GM08714 (cell line): Measurements from ENCODE around the gene C2CD4B.

Experiments used
- H3K4me3 ChIP-seq: fragments of 200-500 bp; sonication (Bioruptor generic); 2 replicates; pipeline ENCODE4 v1.5.1; 2014; ENCODE audit warnings: mild to moderate bottlenecking, low read length, inconsistent platforms
- ZNF274 ChIP-seq: IDR thresholded peaks from 2 replicates; pipeline ENCODE4 v1.6.1; 2012; ENCODE audit warnings: mild to moderate bottlenecking, low read depth, low read length

C2CD4B gene, protein sequence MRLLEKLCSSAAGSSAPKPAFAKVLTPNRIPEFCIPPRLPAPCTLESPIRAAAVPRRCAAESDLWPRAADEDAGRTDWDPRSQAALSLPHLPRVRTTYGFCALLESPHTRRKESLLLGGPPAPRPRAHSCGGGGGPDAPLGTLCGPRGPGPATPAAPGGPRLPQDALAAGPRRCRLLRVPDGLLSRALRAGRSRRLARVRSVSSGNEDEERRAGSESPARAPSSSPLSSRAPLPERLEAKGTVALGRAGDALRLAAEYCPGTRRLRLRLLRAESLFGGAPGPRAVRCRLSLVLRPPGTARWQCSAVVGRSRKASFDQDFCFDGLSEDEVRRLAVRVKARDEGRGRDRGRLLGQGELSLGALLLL

DNA sequence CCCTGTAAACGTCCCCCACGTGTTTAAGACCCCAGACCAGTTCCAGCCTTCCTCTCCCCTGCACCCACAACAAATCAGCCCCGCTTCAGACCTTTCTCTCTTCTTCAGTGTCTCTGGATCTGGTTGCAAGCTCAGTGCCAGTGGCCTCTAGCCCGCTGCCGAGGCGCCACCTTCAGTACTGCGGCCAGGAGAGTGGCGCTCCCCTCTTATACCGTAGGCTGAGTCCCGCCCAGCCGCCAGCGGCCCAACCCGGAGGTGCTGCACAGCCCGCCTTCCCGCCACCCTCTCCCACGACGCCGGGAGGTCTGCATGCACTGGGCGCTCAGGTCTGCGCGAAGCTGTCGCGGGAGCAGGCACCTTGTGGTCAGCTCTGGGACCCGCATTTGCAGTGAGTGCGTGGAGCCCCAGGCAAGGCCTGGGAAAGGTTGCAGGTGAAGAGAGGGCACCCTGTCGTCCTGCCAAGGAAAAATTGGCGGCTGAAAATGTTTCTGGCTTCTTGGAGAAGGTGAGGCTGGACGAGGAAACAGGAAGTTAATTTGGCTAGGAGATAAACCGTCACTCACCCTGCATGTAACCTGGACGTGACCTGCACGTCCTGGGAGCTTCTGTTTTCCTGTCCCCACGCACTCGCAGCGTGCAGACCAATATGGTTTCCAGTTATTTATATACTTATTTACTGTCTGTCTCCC is at the start of gene C2CD4B:
Gene C2CD4B (minus strand): TSS at position 182 of the 689 bp plus-strand sequence. CDS start 301 bp downstream, outside the sequence.
- TF ChIP-seq ZNF274: no peak
- H3K4me3 ChIP-seq: no peak within 1 kb of the TSS; the same call in 1 of the 2 replicates

DNA sequence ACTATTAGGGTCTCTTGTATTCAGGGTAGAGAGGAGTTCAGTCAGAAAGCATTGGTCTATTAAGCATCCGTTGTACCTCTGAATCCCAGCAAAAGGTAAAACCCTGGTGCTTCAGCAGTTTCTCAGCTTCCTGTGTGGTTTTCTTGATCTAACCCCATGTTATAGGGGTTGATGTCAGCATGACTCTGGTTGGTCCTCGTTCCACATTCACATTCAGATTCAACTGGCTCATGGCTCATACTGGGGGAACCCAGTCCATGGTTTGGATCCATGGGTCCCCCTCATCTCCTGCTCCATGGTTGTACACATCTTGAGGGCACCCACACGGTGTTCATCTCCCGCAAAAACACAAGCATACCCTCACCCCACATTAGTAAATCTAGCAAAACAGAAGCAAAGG is 47.7 kb upstream of the C2CD4B start:
- TF ChIP-seq ZNF274: no peak
- no peak overlapping the region for H3K4me3 ChIP-seq

DNA sequence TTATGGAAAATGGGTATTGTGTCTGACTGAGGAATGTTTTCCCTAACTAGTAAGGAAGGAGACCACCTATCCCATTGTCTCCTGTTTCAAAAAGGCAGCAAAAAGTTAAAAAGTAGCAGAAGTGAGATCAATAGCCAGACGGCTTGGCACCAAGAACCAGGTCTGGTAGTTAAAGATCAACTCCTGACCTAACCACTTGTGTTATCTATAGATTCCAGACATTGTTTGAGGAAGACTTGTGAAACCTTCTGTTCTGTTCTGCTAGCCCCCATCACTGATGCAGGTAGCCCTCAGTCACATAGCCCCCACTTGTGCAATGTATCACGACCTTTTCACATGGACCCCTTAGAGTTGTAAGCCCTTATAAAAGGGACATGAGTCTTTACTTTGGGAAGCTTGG is 46.3 kb upstream of the C2CD4B start:
- TF ChIP-seq ZNF274: no peak

DNA sequence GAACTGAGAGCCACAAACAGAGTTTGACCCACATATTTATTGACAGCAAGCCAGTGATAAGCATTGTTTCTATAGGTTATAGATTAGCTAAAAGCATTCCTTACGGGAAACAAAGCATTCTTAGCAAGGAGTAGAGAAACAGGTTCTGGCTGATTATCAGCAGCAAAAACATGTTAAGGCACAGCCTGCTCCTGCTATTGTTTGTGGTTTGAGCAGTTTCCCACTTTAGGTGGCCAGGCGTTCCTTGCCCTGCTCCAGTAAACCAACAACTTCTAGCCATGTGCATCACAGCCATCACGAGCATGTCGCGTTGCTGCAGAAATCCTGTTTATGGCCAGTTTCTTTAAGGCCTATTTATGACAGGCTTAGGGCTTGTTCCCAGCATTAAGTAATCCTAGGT is 44.7 kb upstream of the C2CD4B start:
- TF ChIP-seq ZNF274: no peak
- no peak overlapping the region for H3K4me3 ChIP-seq

More for the DNA sequence above, 46.3 kb upstream of the C2CD4B start:
- H3K4me3 ChIP-seq: no peak overlapping the region

DNA sequence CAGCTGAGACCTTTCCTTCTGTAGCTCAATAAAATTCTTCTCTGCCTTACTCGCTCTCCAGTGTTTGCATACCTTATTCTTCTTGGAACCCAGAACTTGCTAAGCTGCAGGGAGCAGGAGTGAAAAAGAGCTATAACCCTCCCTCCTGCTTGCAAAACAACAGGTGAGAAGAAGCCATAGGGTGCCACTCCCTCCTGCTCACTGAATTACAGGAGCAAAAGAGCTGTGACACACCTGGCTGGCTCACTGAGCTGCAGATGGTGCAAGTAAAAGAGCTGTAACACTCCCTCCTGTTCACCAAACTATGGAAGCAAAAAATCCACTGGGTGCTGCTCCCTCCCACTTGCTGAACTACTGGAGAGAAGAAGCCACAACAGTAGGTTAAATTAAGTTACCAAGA is 44.2 kb upstream of the C2CD4B start:
- no peak for TF ChIP-seq ZNF274
- H3K4me3 ChIP-seq: no peak overlapping the region

DNA sequence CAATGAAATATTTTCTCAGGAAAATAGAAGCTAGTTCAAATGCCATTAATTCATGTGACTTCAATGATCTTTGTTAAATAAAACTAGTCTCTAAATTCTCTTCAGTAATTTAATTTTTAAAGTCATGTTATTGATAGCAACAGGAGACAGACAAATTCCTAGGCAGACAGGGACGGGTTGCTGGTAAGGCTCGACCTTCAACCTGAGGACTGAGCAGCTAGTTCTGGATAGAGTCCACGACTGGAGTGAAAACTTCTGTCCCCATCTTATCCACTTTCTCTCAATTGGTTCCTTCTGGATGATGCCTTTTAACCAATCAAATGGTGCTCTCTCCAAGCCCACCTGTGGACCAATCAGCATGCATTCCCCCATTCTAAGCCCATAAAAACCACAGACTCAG is 43.8 kb upstream of the C2CD4B start:
- no peak for TF ChIP-seq ZNF274

DNA sequence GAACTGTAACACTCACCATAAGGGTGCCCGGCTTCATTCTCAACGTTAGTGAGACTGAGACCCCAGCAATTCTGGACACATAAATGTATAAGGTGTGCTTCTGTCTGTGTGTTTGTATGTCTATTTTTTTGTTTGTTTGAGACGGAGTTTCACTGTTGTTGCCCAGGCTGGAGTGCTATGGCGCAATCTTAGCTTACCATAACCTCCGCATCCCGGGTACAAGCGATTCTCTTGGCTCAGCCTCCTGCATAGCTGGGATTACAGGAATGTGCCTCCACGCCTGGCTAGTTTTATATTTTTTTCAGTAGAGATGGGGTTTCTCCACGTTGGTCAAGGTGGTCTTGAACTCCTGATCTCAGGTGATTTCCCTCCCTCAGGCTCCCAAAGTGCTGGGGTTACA is 43.3 kb upstream of the C2CD4B start:
- H3K4me3 ChIP-seq: no peak overlapping the region
- no peak for TF ChIP-seq ZNF274

More for the DNA sequence above, 43.8 kb upstream of the C2CD4B start:
- no peak overlapping the region for H3K4me3 ChIP-seq

DNA sequence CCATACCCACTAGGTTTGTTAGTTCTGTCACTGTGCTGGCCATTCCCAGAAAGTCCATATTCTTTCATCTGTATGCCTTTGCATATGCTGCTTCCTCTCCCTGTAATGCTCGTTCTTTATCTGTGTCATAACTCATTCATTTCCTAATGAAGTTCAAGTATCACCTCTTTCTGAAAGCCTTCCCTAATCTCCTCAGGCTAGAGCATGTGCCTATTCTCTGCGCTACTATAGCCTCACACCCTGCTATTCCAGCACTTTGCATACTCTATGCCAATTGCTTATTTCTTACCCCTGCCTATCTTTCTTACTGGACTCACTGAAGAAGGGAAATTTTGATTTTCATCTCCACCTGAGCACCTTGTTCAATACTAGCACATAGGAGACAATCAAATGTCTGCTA is 25.6 kb upstream of the C2CD4B start:
- H3K4me3 ChIP-seq: no peak overlapping the region
- TF ChIP-seq ZNF274: no peak

DNA sequence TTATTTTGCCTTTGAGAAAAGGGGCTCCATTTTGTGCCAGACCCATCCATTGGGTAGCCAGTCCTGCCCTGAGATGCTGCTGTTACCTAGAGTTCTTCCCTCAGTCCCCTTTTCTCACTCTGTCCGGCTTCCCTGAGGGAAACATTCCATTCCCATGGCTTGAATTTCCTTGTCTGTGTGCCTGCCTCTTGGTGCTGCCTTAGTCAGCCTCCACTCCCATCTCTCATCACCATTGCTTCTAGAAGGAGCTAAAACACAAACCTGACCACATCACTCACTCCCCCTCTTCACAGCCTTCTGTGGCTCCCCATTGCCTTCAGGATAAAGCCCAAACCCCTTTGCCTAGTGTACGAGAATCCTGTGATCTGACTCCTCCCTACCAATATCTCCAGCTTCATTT is 25.2 kb upstream of the C2CD4B start:
- no peak overlapping the region for H3K4me3 ChIP-seq
- no peak for TF ChIP-seq ZNF274

DNA sequence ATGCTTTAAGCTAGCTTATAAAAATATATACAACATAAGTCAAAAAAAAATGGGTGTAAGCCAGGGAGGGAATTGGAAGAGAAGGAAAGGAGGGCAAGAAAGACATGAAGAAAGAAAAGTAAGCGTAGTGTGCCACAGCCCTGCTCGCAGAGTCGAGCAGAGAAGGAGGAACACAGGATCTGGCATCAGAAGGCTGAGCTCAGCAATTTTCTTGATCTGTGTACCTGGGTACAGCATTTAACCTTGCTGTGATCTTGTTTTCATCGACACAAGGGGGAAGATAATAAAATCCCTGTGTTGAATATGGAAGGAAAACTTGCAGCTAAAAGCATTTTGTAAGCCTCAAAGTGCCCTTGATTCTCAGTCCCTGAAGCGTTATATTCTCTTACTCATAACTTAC is 23.7 kb upstream of the C2CD4B start:
- TF ChIP-seq ZNF274: no peak
- H3K4me3 ChIP-seq: no peak overlapping the region

DNA sequence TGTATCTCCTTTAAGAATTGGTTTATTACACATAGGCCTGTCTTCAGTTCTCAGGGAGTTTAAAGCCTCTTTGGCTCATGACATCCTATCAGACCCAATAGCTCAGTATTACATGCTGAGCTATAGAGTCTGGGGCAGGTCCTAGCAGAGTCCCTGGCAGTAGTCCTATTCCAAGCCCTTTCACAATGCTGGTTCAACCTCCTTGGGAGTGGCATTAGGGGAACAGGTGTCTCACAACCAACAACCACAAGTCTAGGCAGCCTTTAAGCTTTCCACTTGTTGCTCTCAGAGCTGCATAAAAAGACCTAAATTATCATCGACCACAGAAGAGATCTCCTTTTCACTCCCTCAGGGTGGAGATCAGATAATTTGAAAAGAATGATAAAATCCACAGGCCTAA is 22.8 kb upstream of the C2CD4B start:
- TF ChIP-seq ZNF274: no peak
- H3K4me3 ChIP-seq: no peak overlapping the region

DNA sequence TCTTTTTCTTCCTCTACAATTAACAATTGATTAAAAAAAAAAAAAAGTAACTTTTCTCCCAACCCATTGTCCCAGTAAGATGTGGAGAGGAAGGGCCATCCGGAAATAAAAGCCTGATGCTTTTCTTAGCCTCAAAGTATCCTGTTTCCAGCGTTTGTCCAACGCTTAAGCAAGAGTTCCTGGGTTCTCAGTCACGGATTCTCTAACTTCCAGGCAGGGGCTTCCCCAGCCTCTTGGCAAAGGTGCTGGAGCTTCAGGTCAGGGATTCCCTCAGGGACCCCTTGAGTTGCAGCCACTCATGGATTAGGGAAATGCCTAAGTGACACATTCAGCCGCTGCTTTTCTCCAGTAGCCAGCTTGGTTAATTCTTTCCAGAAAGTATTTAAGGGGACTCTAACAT is 22.3 kb upstream of the C2CD4B start:
- TF ChIP-seq ZNF274: no peak
- H3K4me3 ChIP-seq: no peak overlapping the region

DNA sequence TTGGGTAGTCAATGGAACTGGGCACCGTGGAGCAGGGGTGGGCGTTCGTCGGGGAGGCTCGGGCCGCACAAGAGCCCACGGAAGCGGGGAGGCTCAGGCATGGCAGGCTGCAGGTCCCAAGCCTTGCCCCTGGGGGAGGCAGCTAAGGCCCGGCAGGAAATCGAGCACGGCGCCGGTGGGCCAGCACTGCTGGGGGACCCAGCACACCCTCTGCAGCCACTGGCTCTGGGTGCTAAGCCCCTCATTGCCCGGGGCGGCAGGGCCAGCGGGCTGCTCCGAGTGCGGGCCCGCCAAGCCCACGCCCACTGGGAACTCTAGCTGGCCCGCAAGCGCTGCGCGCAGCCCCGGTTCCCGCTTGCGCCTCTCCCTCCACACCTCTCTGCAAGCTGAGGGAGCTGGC is 21.5 kb upstream of the C2CD4B start:
- no peak for TF ChIP-seq ZNF274
- H3K4me3 ChIP-seq: no peak overlapping the region

DNA sequence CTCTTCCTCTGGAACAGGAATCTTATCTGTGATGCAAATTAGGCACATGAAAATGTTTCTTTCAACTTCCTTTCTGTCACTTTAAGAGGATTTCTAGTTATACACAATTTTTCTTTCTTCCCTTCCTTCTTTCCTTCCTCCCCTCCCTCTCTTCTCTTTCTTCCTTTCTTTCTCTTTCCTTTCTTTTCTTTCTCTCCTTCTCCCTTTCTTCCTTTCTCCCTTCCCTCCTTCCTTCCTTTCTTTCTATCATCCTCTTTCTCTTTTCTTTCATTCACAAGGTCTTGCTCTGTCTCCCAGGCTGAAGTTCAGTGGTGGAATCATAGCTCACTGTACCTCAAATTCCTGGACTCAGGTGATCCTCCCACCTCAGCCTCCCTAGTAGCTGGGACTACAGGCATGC is 18.0 kb upstream of the C2CD4B start:
- H3K4me3 ChIP-seq: no peak overlapping the region
- no peak for TF ChIP-seq ZNF274

DNA sequence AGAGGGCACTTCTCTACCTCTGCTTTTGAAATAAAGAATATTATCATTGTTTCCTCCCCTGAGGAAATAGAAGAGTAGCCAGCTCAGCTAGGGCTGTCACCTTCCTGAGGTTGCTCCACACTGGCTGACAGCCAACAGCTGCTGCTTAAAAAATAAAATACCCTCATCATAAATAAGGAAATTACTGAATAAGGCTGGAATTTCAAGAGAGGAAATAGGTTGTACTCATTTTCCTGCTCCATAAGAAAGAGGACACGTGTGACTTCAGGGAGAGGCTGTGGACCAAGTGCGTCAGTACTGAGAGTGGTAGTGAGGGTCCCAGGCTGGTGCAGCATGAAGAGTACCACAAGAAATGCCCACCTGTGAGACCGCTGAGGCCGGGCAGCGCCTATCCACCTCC is 8.1 kb upstream of the C2CD4B start:
- no peak overlapping the region for H3K4me3 ChIP-seq
- no peak for TF ChIP-seq ZNF274
